H1 (cell line): ENCODE data around the gene SNX27. TPM values are rescaled to one million over a fixed set of nuclear protein-coding genes. Genes with fewer than 3 reads are reported as not detected.

Source experiments
- CTCF ChIA-PET: fragments of 300-600 bp; sonication (Branson Sonifier 250); formaldehyde crosslinking; loops from one replicate; lab custom pipeline; 2021; ENCODE audit not compliant: partially characterized antibody; lab: Charles Lee
- POLR2A ChIA-PET: fragments of 300-600 bp; sonication (Branson Sonifier 250); formaldehyde crosslinking; loops from one replicate; lab custom pipeline; 2021; ENCODE audit warnings: inconsistent platforms; ENCODE audit not compliant: partially characterized antibody; lab: Charles Lee
- DNase-seq, 2 experiments: peaks; one replicate each; pipeline versions ENCODE4 v3.0.0 to v3.0.0-alpha.2; 2010 to 2022; ENCODE audit warnings: low spot score in 2 of 2, low read depth in 1 of 2, mixed read lengths in 1 of 2
- FAIRE-seq: peaks from 2 replicates; lab custom pipeline; 2011; peaks lifted over from hg19 to GRCh38; lab: Jason Lieb, UNC
- H2AFZ ChIP-seq: 2 replicates; pipeline ENCODE4 v1.8.1; 2012; ENCODE audit warnings: low read length, inconsistent platforms
- H2AK5ac ChIP-seq: 2 replicates; pipeline ENCODE4 v1.6.1; 2013; ENCODE audit warnings: low read depth, low read length
- H2BK120ac ChIP-seq: replicated peaks from 2 replicates; pipeline ENCODE3; 2013; ENCODE audit warnings: low read depth, low read length, inconsistent platforms
- H2BK12ac ChIP-seq: 2 replicates; pipeline ENCODE4 v1.6.1; 2013; ENCODE audit warnings: low read depth, low read length
- H2BK15ac ChIP-seq: 2 replicates; pipeline ENCODE4 v1.6.1; 2013; ENCODE audit warnings: low read length
- H2BK20ac ChIP-seq: 2 replicates; pipeline ENCODE4 v1.6.1; 2013; ENCODE audit warnings: low read length
- H2BK5ac ChIP-seq: 2 replicates; pipeline ENCODE4 v1.6.1; 2013; ENCODE audit warnings: low read depth, low read length
- H3K14ac ChIP-seq: 2 replicates; pipeline ENCODE4 v1.6.1; 2013; ENCODE audit warnings: inconsistent platforms; ENCODE audit not compliant: insufficient read length
- H3K18ac ChIP-seq: 2 replicates; pipeline ENCODE4 v1.6.1; 2013; ENCODE audit warnings: low read length; ENCODE audit errors: extremely low read depth
- H3K23ac ChIP-seq: 2 replicates; pipeline ENCODE4 v1.6.1; 2013; ENCODE audit warnings: inconsistent platforms; ENCODE audit not compliant: insufficient read length
- H3K23me2 ChIP-seq: 2 replicates; pipeline ENCODE4 v1.6.1; 2013; ENCODE audit warnings: low read depth, low read length
- H3K27ac ChIP-seq: 2 replicates; pipeline ENCODE4 v1.6.1; 2011; ENCODE audit warnings: low read depth, low read length, inconsistent platforms
- H3K27me3 ChIP-seq, 4 experiments: replicated peaks in 1 of 4; 1 replicate in 1 of 4; 2 replicates in 3 of 4; pipeline versions ENCODE4 v1.6.1 to v1.8.1; 2011 to 2013; ENCODE audit warnings: low read length in 3 of 4, mild to moderate bottlenecking in 3 of 4, inconsistent platforms in 2 of 4, mixed read lengths in 2 of 4, moderate library complexity in 1 of 4; ENCODE audit not compliant: control insufficient read depth in 3 of 4, insufficient read depth in 3 of 4; ENCODE audit errors: extremely low read depth in 1 of 4
- H3K36me3 ChIP-seq, 4 experiments: 2 replicates each; pipeline versions ENCODE4 v1.6.1 to v1.8.1; 2011 to 2013; ENCODE audit warnings: mild to moderate bottlenecking in 4 of 4, low read length in 3 of 4, moderate library complexity in 2 of 4, control low read depth in 1 of 4, inconsistent platforms in 1 of 4; ENCODE audit not compliant: insufficient read depth in 4 of 4, control insufficient read depth in 2 of 4
- H3K4ac ChIP-seq: replicated peaks from 2 replicates; pipeline ENCODE3; 2013; ENCODE audit warnings: low read length, low read depth, mixed read lengths, inconsistent platforms; ENCODE audit not compliant: insufficient read length
- H3K4me1 ChIP-seq, 4 experiments: replicated peaks in 1 of 4; 1 replicate in 1 of 4; 2 replicates in 3 of 4; pipeline versions ENCODE4 v1.6.1 to v1.8.1; 2011 to 2013; ENCODE audit warnings: low read length in 3 of 4, inconsistent platforms in 2 of 4, mixed read lengths in 1 of 4; ENCODE audit not compliant: insufficient read depth in 4 of 4, control insufficient read depth in 3 of 4
- H3K4me2 ChIP-seq, 2 experiments: 2 replicates each; pipeline versions ENCODE4 v1.6.1 to v1.8.1; 2011 to 2013; ENCODE audit warnings: low read depth in 2 of 2, low read length in 2 of 2, control low read depth in 1 of 2, inconsistent platforms in 1 of 2, mild to moderate bottlenecking in 1 of 2; ENCODE audit not compliant: insufficient read depth in 1 of 2
- H3K4me3 ChIP-seq, 4 experiments: fragments of 200-600, 300-600 bp in 1 of 4; sonication (generic), shearing (Covaris generic), sonication (Bioruptor Twin) in 1 of 4; 2 replicates each; pipeline versions ENCODE4 v1.5.1 to v1.8.1; 2011 to 2016; ENCODE audit warnings: low read length in 4 of 4, low read depth in 3 of 4, control low read depth in 2 of 4, inconsistent platforms in 2 of 4, mild to moderate bottlenecking in 2 of 4, mixed read lengths in 1 of 4, moderate library complexity in 1 of 4; ENCODE audit not compliant: insufficient read depth in 2 of 4; ENCODE audit errors: extremely low read depth in 1 of 4
- H3K56ac ChIP-seq: replicated peaks from 2 replicates; pipeline ENCODE3; 2013; ENCODE audit warnings: low read depth, mild to moderate bottlenecking, mixed read lengths, low read length, inconsistent platforms; ENCODE audit not compliant: insufficient read length
- H3K79me1 ChIP-seq: 2 replicates; pipeline ENCODE4 v1.6.1; 2013; ENCODE audit warnings: low read depth, low read length, control low read depth
- H3K79me2 ChIP-seq, 2 experiments: 2 replicates each; pipeline versions ENCODE4 v1.6.1 to v1.8.1; 2012 to 2013; ENCODE audit warnings: low read length in 2 of 2, mild to moderate bottlenecking in 2 of 2, inconsistent platforms in 1 of 2; ENCODE audit not compliant: insufficient read depth in 2 of 2, control insufficient read depth in 1 of 2
- H3K9ac ChIP-seq, 4 experiments: replicated peaks in 1 of 4; 1 replicate in 1 of 4; 2 replicates in 3 of 4; pipeline versions ENCODE4 v1.6.1 to v1.8.1; 2011 to 2013; ENCODE audit warnings: low read depth in 3 of 4, low read length in 3 of 4, control low read depth in 2 of 4, mild to moderate bottlenecking in 2 of 4, moderate library complexity in 2 of 4, inconsistent platforms in 1 of 4; ENCODE audit errors: extremely low read depth in 1 of 4
- H3K9me3 ChIP-seq, 2 experiments: 2 replicates each; pipeline versions ENCODE4 v1.6.1 to v1.8.1; 2012 to 2013; ENCODE audit warnings: mild to moderate bottlenecking in 2 of 2, moderate library complexity in 2 of 2, control low read depth in 1 of 2, inconsistent platforms in 1 of 2, low read depth in 1 of 2, low read length in 1 of 2, mixed read lengths in 1 of 2; ENCODE audit not compliant: insufficient read depth in 2 of 2
- H4K20me1 ChIP-seq, 2 experiments: replicated peaks in 1 of 2; 2 replicates each; pipeline versions ENCODE3 to v1.8.1; 2011 to 2013; ENCODE audit warnings: inconsistent platforms in 2 of 2, low read length in 2 of 2, mild to moderate bottlenecking in 1 of 2; ENCODE audit not compliant: insufficient read depth in 2 of 2, control insufficient read depth in 1 of 2
- H4K5ac ChIP-seq: 2 replicates; pipeline ENCODE4 v1.6.1; 2013; ENCODE audit warnings: low read length, low read depth, mixed read lengths, inconsistent platforms; ENCODE audit not compliant: insufficient read length
- H4K8ac ChIP-seq: 2 replicates; pipeline ENCODE4 v1.8.0; 2013; ENCODE audit warnings: mild to moderate bottlenecking, moderate library complexity, low read length, inconsistent platforms; ENCODE audit not compliant: insufficient read depth; ENCODE audit errors: extremely low read depth
- H4K91ac ChIP-seq: replicated peaks from 2 replicates; pipeline ENCODE3; 2013; ENCODE audit warnings: low read length, mixed read lengths, inconsistent platforms; ENCODE audit not compliant: insufficient read length
- ATF3 ChIP-seq: IDR thresholded peaks from 2 replicates; pipeline ENCODE4 v1.6.1; 2011; ENCODE audit warnings: low read depth, mild to moderate bottlenecking, low read length; ENCODE audit not compliant: insufficient read depth
- BACH1 ChIP-seq: IDR thresholded peaks from 2 replicates; pipeline ENCODE4 v1.6.1; 2012; ENCODE audit warnings: low read length, improper control_type of control experiment
- E2F6 ChIP-seq: IDR thresholded peaks from 2 replicates; pipeline ENCODE4 v1.6.1; 2012; ENCODE audit warnings: inconsistent platforms
- GTF2F1 ChIP-seq: IDR thresholded peaks from 2 replicates; pipeline ENCODE4 v1.6.1; 2012; ENCODE audit warnings: low read depth, low read length, improper control_type of control experiment, borderline replicate concordance
- MAX ChIP-seq: IDR thresholded peaks from 2 replicates; pipeline ENCODE4 v1.6.1; 2012; ENCODE audit warnings: inconsistent platforms
- POLR2AphosphoS5 ChIP-seq: IDR thresholded peaks from 2 replicates; pipeline ENCODE4 v1.6.1; 2011; ENCODE audit warnings: low read depth, low read length
- SAP30 ChIP-seq: fragments of 300-600 bp; sonication (generic); IDR thresholded peaks from 2 replicates; pipeline ENCODE4 v1.7.1; 2012; ENCODE audit warnings: low read length, moderate library complexity, mild to moderate bottlenecking, inconsistent platforms; ENCODE audit not compliant: insufficient read depth, insufficient replicate concordance
- SIX5 ChIP-seq: IDR thresholded peaks from 2 replicates; pipeline ENCODE4 v1.6.1; 2011; ENCODE audit warnings: mild to moderate bottlenecking, low read depth, low read length
- SUZ12 ChIP-seq: fragments of 200-600 bp; sonication (generic); IDR thresholded peaks from 2 replicates; pipeline ENCODE4 v1.6.1; 2012; ENCODE audit warnings: mild to moderate bottlenecking, inconsistent platforms, low read length, moderate library complexity, mixed read lengths
- TAF7 ChIP-seq: optimal IDR thresholded peaks from 2 replicates; pipeline ENCODE3; 2011; ENCODE audit warnings: low read depth, mild to moderate bottlenecking, inconsistent platforms, low read length, moderate library complexity, borderline replicate concordance
- TEAD4 ChIP-seq: IDR thresholded peaks from 2 replicates; pipeline ENCODE4 v1.6.1; 2012; ENCODE audit warnings: low read depth, low read length, inconsistent platforms, mixed read lengths
- WGBS, 2 experiments: shearing (Covaris generic) in 1 of 2; methylation state at CpG; one replicate each; pipeline versions ENCODE4 v1.1.6 to v1.1.7; 2013 to 2015; ENCODE audit warnings: low lambda C conversion rate in 2 of 2, mixed read lengths in 2 of 2, inconsistent platforms in 1 of 2, low coverage in 1 of 2, missing lambda C conversion rate in 1 of 2; ENCODE audit not compliant: insufficient replicate concordance in 2 of 2, insufficient coverage in 1 of 2, insufficient read length in 1 of 2; ENCODE audit errors: extremely low coverage in 1 of 2, missing lambda C conversion rate in 1 of 2; 5-methylcytosine and 5-hydroxymethylcytosine counted together
- polyA plus RNA-seq, 7 experiments: library from polyadenylated mRNA; depleted of rRNA in 3 of 7; stranded (reverse) in 5 of 7; unstranded in 2 of 7; fragments of >200 nt in 5 of 7; fragments of 200-250 nt in 2 of 7; gene quantifications; 1 replicate in 5 of 7; 2 replicates in 1 of 7; 4 replicates in 1 of 7; pipeline versions ENCODE4 v1.2.1 to v1.2.3, GENCODE V29; 2011 to 2013; ENCODE audit warnings: missing spikeins in 2 of 7, mixed read lengths in 2 of 7
- total RNA-seq: library from RNA; stranded (reverse); fragmentation: NEBNext Ultra II Directional; extraction: Animal tissue kit (Norgen Biotek cat#: 25700); gene quantifications from 2 replicates; pipeline ENCODE4 v1.2.1, GENCODE V29; 2021

SNX27 gene
- total and polyA plus RNA-seq, 2 of the 8 experiments (the other 6 are each of a cell fraction or from before 2014, with no cell fraction given) = 23.4 to 65.4 TPM

- H2BK20ac ChIP-seq = no peak overlapping the region
- H3K79me1 ChIP-seq = no peaks in the 10 kb centered on the region
- peaks cover 0 to 41% of the 10 kb centered on the region in 2 experiments; a peak in 2 of 4 replicates for H3K79me2 ChIP-seq
- no peak for DNase-seq
- H3K9ac ChIP-seq = no peak overlapping the region
- H3K23ac ChIP-seq = no peak overlapping the region
- H3K23me2 ChIP-seq = no peaks in the 10 kb centered on the region
- CTCF ChIA-PET = interaction anchor here (0.7 kb wide), 1 partner anchor 50 kb away, joined by 3 read pairs; no protein-coding TSS in a partner anchor
- FAIRE-seq = no peak
- H2BK12ac ChIP-seq = no peak overlapping the region
- no peak overlapping the region for H2BK15ac ChIP-seq
- no peak overlapping the region for H2AK5ac ChIP-seq
- H3K27ac ChIP-seq = no peak overlapping the region
- H4K5ac ChIP-seq = no peak overlapping the region
- 71% methylated on average over 2 of the region's 2 CpGs; no CpG with 5 or more reads in 1 of the 2 experiments for WGBS, 2 experiments
- H2BK120ac ChIP-seq = no peak overlapping the region
- POLR2A ChIA-PET = interaction anchor here (1.3 kb wide), 1 partner anchor 54 kb away, joined by 3 read pairs; no protein-coding TSS in a partner anchor
- H3K56ac ChIP-seq = no peak overlapping the region
- H3K4me3 ChIP-seq = no peak overlapping the region
- H3K4me2 ChIP-seq = no peak overlapping the region
- no peak overlapping the region for H4K91ac ChIP-seq
- H3K14ac ChIP-seq = no peak overlapping the region
- H3K27me3 ChIP-seq = no peaks in the 10 kb centered on the region
- H4K20me1 ChIP-seq = peaks cover 0 to 2% of the 10 kb centered on the region in 2 experiments
- no peak overlapping the region for H3K18ac ChIP-seq
- no peaks in the 10 kb centered on the region for H3K36me3 ChIP-seq
- H3K4ac ChIP-seq = no peak overlapping the region
- H3K4me1 ChIP-seq = no peaks in the 10 kb centered on the region; a peak in 1 of 7 replicates
- no peak overlapping the region for H2BK5ac ChIP-seq
- H3K9me3 ChIP-seq = no peaks in the 10 kb centered on the region
- no peak overlapping the region for H4K8ac ChIP-seq
- H2AFZ ChIP-seq = no peak overlapping the region
- TF ChIP-seq POLR2AphosphoS5 = no peak
- no peak for TF ChIP-seq ATF3
- no peak for TF ChIP-seq SUZ12
- TF ChIP-seq MAX = no peak
- TF ChIP-seq SIX5 = no peak
- TF ChIP-seq TEAD4 = no peak
- TF ChIP-seq TAF7 = no peak
- TF ChIP-seq E2F6 = no peak
- no peak for TF ChIP-seq BACH1
- no peak for TF ChIP-seq GTF2F1
- no peak for TF ChIP-seq SAP30
Measured at GRCh38 chr1:151639466-151639865, 27.6 kb downstream of the SNX27 start.
